ENCODE measurements around the gene TAF5L.
A peak's percentile ranks its signal among the peaks of the same experiment; 100 is the strongest.

Gene TAF5L

GRCh38 chr1:229572286-229572685, 53.6 kb downstream of the TAF5L start:
- H3K36me3 ChIP-seq (ENCODE audit: control insufficient read depth, insufficient read depth, low read length) = no peaks in the 10 kb centered on the region
- DNase-seq = no peak
- H4K8ac ChIP-seq (ENCODE audit: low read depth, low read length) = no peak overlapping the region
- no peaks in the 10 kb centered on the region for H3K4me1 ChIP-seq (ENCODE audit: control insufficient read depth, low read depth, low read length)
- H3K79me1 ChIP-seq (ENCODE audit: low read length) = no peaks in the 10 kb centered on the region
- H2BK15ac ChIP-seq (replicated peaks; ENCODE audit: low read depth) = no peak overlapping the region
- H3K27ac ChIP-seq (ENCODE audit: low read depth, low read length) = no peak overlapping the region
- WGBS (ENCODE audit: extremely low coverage, insufficient coverage, low lambda C conversion rate) = no CpG with 5 or more reads among the region's 2 CpGs
- no peak overlapping the region for H3K23ac ChIP-seq (ENCODE audit: low read length)
- H2AK5ac ChIP-seq (ENCODE audit: low read length) = no peak overlapping the region
- H2BK120ac ChIP-seq (ENCODE audit: low read depth, low read length) = no peak overlapping the region
- no peaks in the 10 kb centered on the region for H3K27me3 ChIP-seq (ENCODE audit: insufficient read depth, low read length, poor library complexity)
- H2BK5ac ChIP-seq (ENCODE audit: low read length) = no peak overlapping the region
- no peak overlapping the region for H3K9ac ChIP-seq (ENCODE audit: low read length)
- H3K18ac ChIP-seq (ENCODE audit: low read length) = no peak overlapping the region
- H3K4me2 ChIP-seq (ENCODE audit: low read length) = no peak overlapping the region
- no peak overlapping the region for H3K56ac ChIP-seq (ENCODE audit: low read length)
- no peak overlapping the region for H4K5ac ChIP-seq (ENCODE audit: low read length)
- no peak overlapping the region for H3K4me3 ChIP-seq (ENCODE audit: low read length)
- H3K79me2 ChIP-seq (ENCODE audit: control insufficient read depth, insufficient read depth, low read length) = no peaks in the 10 kb centered on the region
- no peak overlapping the region for H3K4ac ChIP-seq (ENCODE audit: low read depth, low read length)

- no peak overlapping the region for H3K4ac ChIP-seq (ENCODE audit: low read depth, low read length)
- no peak overlapping the region for H2AK5ac ChIP-seq (ENCODE audit: low read length)
- H3K36me3 ChIP-seq (ENCODE audit: control insufficient read depth, insufficient read depth, low read length) = no peaks in the 10 kb centered on the region
- no peak overlapping the region for H4K5ac ChIP-seq (ENCODE audit: low read length)
- H3K9ac ChIP-seq (ENCODE audit: low read length) = no peak overlapping the region
- H3K56ac ChIP-seq (ENCODE audit: low read length) = no peak overlapping the region
- no peak overlapping the region for H3K18ac ChIP-seq (ENCODE audit: low read length)
- WGBS (ENCODE audit: extremely low coverage, insufficient coverage, low lambda C conversion rate) = no CpG with 5 or more reads among the region's 2 CpGs
- no peak overlapping the region for H3K4me3 ChIP-seq (ENCODE audit: low read length)
- H2BK5ac ChIP-seq (ENCODE audit: low read length) = no peak overlapping the region
- no peak overlapping the region for H4K8ac ChIP-seq (ENCODE audit: low read depth, low read length)
- H3K27ac ChIP-seq (ENCODE audit: low read depth, low read length) = no peak overlapping the region
- no peaks in the 10 kb centered on the region for H3K4me1 ChIP-seq (ENCODE audit: control insufficient read depth, low read depth, low read length)
- H3K4me2 ChIP-seq (ENCODE audit: low read length) = no peak overlapping the region
- H3K27me3 ChIP-seq (ENCODE audit: insufficient read depth, low read length, poor library complexity) = no peaks in the 10 kb centered on the region
- DNase-seq = no peak
- no peaks in the 10 kb centered on the region for H3K79me2 ChIP-seq (ENCODE audit: control insufficient read depth, insufficient read depth, low read length)
- H2BK15ac ChIP-seq (replicated peaks; ENCODE audit: low read depth) = no peak overlapping the region
- no peak overlapping the region for H2BK120ac ChIP-seq (ENCODE audit: low read depth, low read length)
- no peak overlapping the region for H3K23ac ChIP-seq (ENCODE audit: low read length)
- H3K79me1 ChIP-seq (ENCODE audit: low read length) = no peaks in the 10 kb centered on the region
These were observed 54.9 kb downstream of the TAF5L start for GRCh38 chr1:229570891-229571516.

GRCh38 chr1:229570305-229570704, 55.6 kb downstream of the TAF5L start:
- H2BK15ac ChIP-seq (replicated peaks; ENCODE audit: low read depth) = no peak overlapping the region
- no peak overlapping the region for H3K56ac ChIP-seq (ENCODE audit: low read length)
- H3K27me3 ChIP-seq (ENCODE audit: insufficient read depth, low read length, poor library complexity) = no peaks in the 10 kb centered on the region
- no peak overlapping the region for H3K27ac ChIP-seq (ENCODE audit: low read depth, low read length)
- H3K4me2 ChIP-seq (ENCODE audit: low read length) = no peak overlapping the region
- no CpG with 5 or more reads among the region's 20 CpGs for WGBS (ENCODE audit: extremely low coverage, insufficient coverage, low lambda C conversion rate)
- H4K8ac ChIP-seq (ENCODE audit: low read depth, low read length) = no peak overlapping the region
- no peak for DNase-seq
- H4K5ac ChIP-seq (ENCODE audit: low read length) = no peak overlapping the region
- no peak overlapping the region for H3K4me3 ChIP-seq (ENCODE audit: low read length)
- H2AK5ac ChIP-seq (ENCODE audit: low read length) = no peak overlapping the region
- no peaks in the 10 kb centered on the region for H3K79me2 ChIP-seq (ENCODE audit: control insufficient read depth, insufficient read depth, low read length)
- H3K18ac ChIP-seq (ENCODE audit: low read length) = no peak overlapping the region
- H2BK120ac ChIP-seq (ENCODE audit: low read depth, low read length) = no peak overlapping the region
- H3K4ac ChIP-seq (ENCODE audit: low read depth, low read length) = no peak overlapping the region
- no peaks in the 10 kb centered on the region for H3K36me3 ChIP-seq (ENCODE audit: control insufficient read depth, insufficient read depth, low read length)
- H3K23ac ChIP-seq (ENCODE audit: low read length) = no peak overlapping the region
- no peak overlapping the region for H2BK5ac ChIP-seq (ENCODE audit: low read length)
- no peaks in the 10 kb centered on the region for H3K79me1 ChIP-seq (ENCODE audit: low read length)
- H3K4me1 ChIP-seq (ENCODE audit: control insufficient read depth, low read depth, low read length) = no peaks in the 10 kb centered on the region
- no peak overlapping the region for H3K9ac ChIP-seq (ENCODE audit: low read length)

- Histone ChIP-seq H3K27ac (ENCODE audit: low read depth, low read length) (no peak overlapping the region), H3K23ac (ENCODE audit: low read length) (no peak overlapping the region), H2AK5ac (ENCODE audit: low read length) (no peak overlapping the region), H4K8ac (ENCODE audit: low read depth, low read length) (no peak overlapping the region), H3K4me1 (ENCODE audit: control insufficient read depth, low read depth, low read length) (no peaks in the 10 kb centered on the region), H3K36me3 (ENCODE audit: control insufficient read depth, insufficient read depth, low read length) (no peaks in the 10 kb centered on the region), H2BK5ac (ENCODE audit: low read length) (no peak overlapping the region), H4K5ac (ENCODE audit: low read length) (no peak overlapping the region), H3K18ac (ENCODE audit: low read length) (no peak overlapping the region), H3K79me2 (ENCODE audit: control insufficient read depth, insufficient read depth, low read length) (no peaks in the 10 kb centered on the region), H3K56ac (ENCODE audit: low read length) (no peak overlapping the region), H2BK15ac (replicated peaks; ENCODE audit: low read depth) (no peak overlapping the region), H2BK120ac (ENCODE audit: low read depth, low read length) (no peak overlapping the region), H3K4me2 (ENCODE audit: low read length) (no peak overlapping the region), H3K27me3 (ENCODE audit: insufficient read depth, low read length, poor library complexity) (no peaks in the 10 kb centered on the region), H3K9ac (ENCODE audit: low read length) (no peak overlapping the region), H3K4ac (ENCODE audit: low read depth, low read length) (no peak overlapping the region), H3K79me1 (ENCODE audit: low read length) (no peaks in the 10 kb centered on the region), H3K4me3 (ENCODE audit: low read length) (no peak overlapping the region)
- WGBS (ENCODE audit: extremely low coverage, insufficient coverage, low lambda C conversion rate) = no CpG with 5 or more reads among the region's 13 CpGs
- DNase-seq = no peak
These were observed 58.6 kb downstream of the TAF5L start for GRCh38 chr1:229567109-229567868.

GRCh38 chr1:229563701-229564100, 62.2 kb downstream of the TAF5L start:
- no peaks in the 10 kb centered on the region for H3K36me3 ChIP-seq (ENCODE audit: control insufficient read depth, insufficient read depth, low read length)
- no peak overlapping the region for H3K4ac ChIP-seq (ENCODE audit: low read depth, low read length)
- H3K23ac ChIP-seq (ENCODE audit: low read length) = no peak overlapping the region
- no peaks in the 10 kb centered on the region for H3K4me1 ChIP-seq (ENCODE audit: control insufficient read depth, low read depth, low read length)
- H4K5ac ChIP-seq (ENCODE audit: low read length) = no peak overlapping the region
- no peak overlapping the region for H3K4me3 ChIP-seq (ENCODE audit: low read length)
- no peak overlapping the region for H3K27ac ChIP-seq (ENCODE audit: low read depth, low read length)
- no peak overlapping the region for H3K9ac ChIP-seq (ENCODE audit: low read length)
- WGBS (ENCODE audit: extremely low coverage, insufficient coverage, low lambda C conversion rate) = no CpG with 5 or more reads among the region's 5 CpGs
- H2AK5ac ChIP-seq (ENCODE audit: low read length) = no peak overlapping the region
- H3K18ac ChIP-seq (ENCODE audit: low read length) = no peak overlapping the region
- no peaks in the 10 kb centered on the region for H3K79me1 ChIP-seq (ENCODE audit: low read length)
- no peak overlapping the region for H3K4me2 ChIP-seq (ENCODE audit: low read length)
- no peaks in the 10 kb centered on the region for H3K27me3 ChIP-seq (ENCODE audit: insufficient read depth, low read length, poor library complexity)
- peak; percentile 6 for DNase-seq
- H2BK120ac ChIP-seq (ENCODE audit: low read depth, low read length) = no peak overlapping the region
- H4K8ac ChIP-seq (ENCODE audit: low read depth, low read length) = no peak overlapping the region
- no peak overlapping the region for H2BK15ac ChIP-seq (replicated peaks; ENCODE audit: low read depth)
- H2BK5ac ChIP-seq (ENCODE audit: low read length) = no peak overlapping the region
- H3K56ac ChIP-seq (ENCODE audit: low read length) = no peak overlapping the region
- H3K79me2 ChIP-seq (ENCODE audit: control insufficient read depth, insufficient read depth, low read length) = no peaks in the 10 kb centered on the region
